Epithelial cell of proximal tubule (primary cell): ENCODE data around the gene CADM1. TPM values are rescaled to one million over a fixed set of nuclear protein-coding genes. Genes with fewer than 3 reads are reported as not detected.
A peak's percentile ranks its signal among the peaks of the same experiment; 100 is the strongest.

Experiments used
- DNase-seq: peaks from one replicate; pipeline ENCODE4 v3.0.0-alpha.2; 2011; ENCODE audit warnings: low read depth
- H3K4me3 ChIP-seq: 2 replicates; pipeline ENCODE4 v1.5.1; 2011; ENCODE audit warnings: low read depth, mild to moderate bottlenecking, low read length
- CTCF ChIP-seq: conservative IDR thresholded peaks from 2 replicates; pipeline ENCODE4 v1.5.1; 2012; ENCODE audit warnings: low read depth, mild to moderate bottlenecking, low read length
- total RNA-seq: library from RNA; depleted of rRNA; stranded (reverse); fragments of >200 nt; gene quantifications from 2 replicates; pipeline ENCODE4 v1.2.3, GENCODE V29; 2015

CADM1 gene
- total RNA-seq, 1 donor from 2014 or later, result 21.3 TPM

GRCh38 chr11:115345840-115346239 lies 158.4 kb downstream of the CADM1 start:
- no peak overlapping the region for H3K4me3 ChIP-seq
- TF ChIP-seq CTCF, result no peak

GRCh38 chr11:115345361-115345760 lies 158.9 kb downstream of the CADM1 start:
- H3K4me3 ChIP-seq, result no peak overlapping the region
- DNase-seq, result no peak
- TF ChIP-seq CTCF, result no peak

More at GRCh38 chr11:115345840-115346239, 158.4 kb downstream of the CADM1 start:
- DNase-seq, result no peak

- H3K4me3 ChIP-seq, result no peak overlapping the region
Measured at GRCh38 chr11:115344846-115345245, 159.4 kb downstream of the CADM1 start.

GRCh38 chr11:115342142-115342541 lies 162.1 kb downstream of the CADM1 start:
- DNase-seq, result no peak
- TF ChIP-seq CTCF, result no peak
- no peak overlapping the region for H3K4me3 ChIP-seq

More at GRCh38 chr11:115344846-115345245, 159.4 kb downstream of the CADM1 start:
- DNase-seq, result no peak
- TF ChIP-seq CTCF, result no peak

- TF ChIP-seq CTCF, result no peak
- no peak for DNase-seq
- H3K4me3 ChIP-seq, result no peak overlapping the region
Measured at GRCh38 chr11:115340874-115341273, 163.3 kb downstream of the CADM1 start.

- TF ChIP-seq CTCF, result no peak
- DNase-seq, result no peak
Measured at GRCh38 chr11:115338476-115338875, 165.7 kb downstream of the CADM1 start.

GRCh38 chr11:115334932-115335788 lies 169.1 kb downstream of the CADM1 start:
- peak; percentile 70 for TF ChIP-seq CTCF
- H3K4me3 ChIP-seq, result no peak overlapping the region
- DNase-seq, result peak; percentile 7

More at GRCh38 chr11:115338476-115338875, 165.7 kb downstream of the CADM1 start:
- H3K4me3 ChIP-seq, result no peak overlapping the region
